Mesenchymal stem cell (in vitro differentiated cells and primary cell): ENCODE results near the gene LARGE1.

ENCODE experiments used
- DNase-seq: peaks from one replicate; pipeline ENCODE4 v3.0.0-alpha.2; 2013
- H2AFZ ChIP-seq: one replicate; pipeline ENCODE4 v1.6.1; 2013; ENCODE audit warnings: low read depth, mild to moderate bottlenecking, control low read depth, inconsistent platforms, low read length, moderate library complexity
- H2AK5ac ChIP-seq: 2 replicates; pipeline ENCODE4 v1.6.1; 2013; ENCODE audit warnings: low read length, moderate library complexity, mild to moderate bottlenecking, inconsistent platforms; ENCODE audit not compliant: severe bottlenecking
- H2BK120ac ChIP-seq: one replicate; pipeline ENCODE4 v1.6.1; 2013; ENCODE audit warnings: low read depth, mild to moderate bottlenecking, inconsistent platforms, low read length, moderate library complexity
- H2BK12ac ChIP-seq, 2 experiments: one replicate each; pipeline ENCODE4 v1.6.1; 2013; ENCODE audit warnings: inconsistent platforms in 2 of 2, low read length in 2 of 2, mild to moderate bottlenecking in 2 of 2, moderate library complexity in 2 of 2, control low read depth in 1 of 2
- H2BK15ac ChIP-seq: one replicate; pipeline ENCODE4 v1.6.1; 2013; ENCODE audit warnings: mild to moderate bottlenecking, low read depth, inconsistent platforms; ENCODE audit not compliant: poor library complexity, severe bottlenecking
- H2BK5ac ChIP-seq: 2 replicates; pipeline ENCODE4 v1.6.1; 2013; ENCODE audit warnings: low read depth, mild to moderate bottlenecking, low read length, control low read depth, inconsistent platforms; ENCODE audit not compliant: poor library complexity, severe bottlenecking
- H3K14ac ChIP-seq, 2 experiments: one replicate each; pipeline ENCODE4 v1.6.1; 2013; ENCODE audit warnings: inconsistent platforms in 2 of 2, low read length in 2 of 2, control low read depth in 1 of 2, mild to moderate bottlenecking in 1 of 2, moderate library complexity in 1 of 2
- H3K18ac ChIP-seq, 2 experiments: one replicate each; pipeline ENCODE4 v1.6.1; 2013; ENCODE audit warnings: inconsistent platforms in 2 of 2, low read length in 2 of 2, control low read depth in 1 of 2, low read depth in 1 of 2, mild to moderate bottlenecking in 1 of 2
- H3K23ac ChIP-seq, 2 experiments: one replicate each; pipeline ENCODE4 v1.6.1; 2013; ENCODE audit warnings: inconsistent platforms in 2 of 2, low read length in 2 of 2, mild to moderate bottlenecking in 2 of 2, moderate library complexity in 2 of 2, control low read depth in 1 of 2
- H3K27ac ChIP-seq: 2 replicates; pipeline ENCODE4 v1.5.1; 2013; ENCODE audit warnings: mild to moderate bottlenecking, moderate library complexity, low read length, control low read depth, inconsistent platforms; ENCODE audit not compliant: poor library complexity, severe bottlenecking
- H3K27me3 ChIP-seq, 2 experiments: 2 replicates each; pipeline versions ENCODE4 v1.6.1 to v1.7.0; 2013; ENCODE audit warnings: low read length in 2 of 2, mild to moderate bottlenecking in 2 of 2, moderate library complexity in 2 of 2, control low read depth in 1 of 2, inconsistent platforms in 1 of 2; ENCODE audit not compliant: control insufficient read depth in 1 of 2, insufficient read depth in 1 of 2
- H3K36me3 ChIP-seq, 2 experiments: 2 replicates each; pipeline versions ENCODE4 v1.6.1 to v1.7.0; 2013; ENCODE audit warnings: low read length in 2 of 2, control low read depth in 1 of 2, inconsistent platforms in 1 of 2, low read depth in 1 of 2, mild to moderate bottlenecking in 1 of 2; ENCODE audit not compliant: insufficient read depth in 2 of 2, control insufficient read depth in 1 of 2
- H3K4ac ChIP-seq, 2 experiments: one replicate each; pipeline ENCODE4 v1.6.1; 2013; ENCODE audit warnings: inconsistent platforms in 2 of 2, low read length in 2 of 2, mild to moderate bottlenecking in 2 of 2, moderate library complexity in 2 of 2, control low read depth in 1 of 2, low read depth in 1 of 2
- H3K4me1 ChIP-seq: 2 replicates; pipeline ENCODE4 v1.6.1; 2013; ENCODE audit warnings: low read depth, low read length, control low read depth; ENCODE audit not compliant: control insufficient read depth, insufficient read depth
- H3K4me2 ChIP-seq: 2 replicates; pipeline ENCODE4 v1.6.1; 2013; ENCODE audit warnings: low read length, mild to moderate bottlenecking, inconsistent platforms; ENCODE audit not compliant: poor library complexity, severe bottlenecking
- H3K4me3 ChIP-seq, 2 experiments: 2 replicates each; pipeline versions ENCODE4 v1.5.1 to v1.7.0; 2013; ENCODE audit warnings: low read length in 2 of 2, mild to moderate bottlenecking in 2 of 2, control low read depth in 1 of 2, low read depth in 1 of 2; ENCODE audit not compliant: insufficient read depth in 1 of 2
- H3K79me1 ChIP-seq: replicated peaks from 2 replicates; pipeline ENCODE4 v1.6.1; 2013; ENCODE audit warnings: mild to moderate bottlenecking, control low read depth, low read length, inconsistent platforms; ENCODE audit not compliant: poor library complexity, severe bottlenecking
- H3K9ac ChIP-seq: 2 replicates; pipeline ENCODE4 v1.7.0; 2013; ENCODE audit warnings: mild to moderate bottlenecking, low read length, moderate library complexity
- H3K9me3 ChIP-seq: 2 replicates; pipeline ENCODE4 v1.7.0; 2013; ENCODE audit warnings: mild to moderate bottlenecking, low read length; ENCODE audit not compliant: control insufficient read depth
- H4K8ac ChIP-seq: one replicate; pipeline ENCODE4 v1.6.1; 2013; ENCODE audit warnings: inconsistent platforms, mild to moderate bottlenecking, low read length, moderate library complexity
- H4K91ac ChIP-seq: one replicate; pipeline ENCODE4 v1.6.1; 2013; ENCODE audit warnings: mild to moderate bottlenecking, low read length, inconsistent platforms
- WGBS: methylation state at CpG from one replicate; pipeline ENCODE4 v1.1.7; 2013; ENCODE audit warnings: mixed read lengths; 5-methylcytosine and 5-hydroxymethylcytosine counted together

LARGE1 gene

DNA sequence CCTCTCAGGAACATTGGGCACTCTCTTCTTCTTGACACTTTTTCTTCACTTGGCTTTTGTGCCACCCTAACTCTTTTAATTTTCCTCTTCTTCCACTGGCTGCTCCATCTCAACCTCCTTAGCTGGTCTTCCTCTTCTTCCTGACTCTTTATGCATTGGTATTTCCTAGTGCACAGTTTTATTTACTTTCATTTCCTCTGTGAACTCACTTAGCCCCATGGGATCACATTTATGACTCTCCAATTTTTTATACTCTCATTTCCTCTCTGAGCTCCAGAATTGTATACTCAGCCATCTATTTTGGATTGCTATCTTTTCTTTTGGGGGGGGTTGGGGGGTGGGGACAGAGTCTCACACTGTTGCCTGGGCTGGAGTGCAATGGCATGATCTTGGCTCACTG, 38.5 kb upstream of the LARGE1 start:
- H3K36me3 ChIP-seq: no peaks in the 10 kb centered on the region
- no peak overlapping the region for H3K9ac ChIP-seq
- H3K27ac ChIP-seq: no peak overlapping the region
- H2AFZ ChIP-seq: no peak overlapping the region
- no peak overlapping the region for H3K18ac ChIP-seq
- H2BK120ac ChIP-seq: no peak overlapping the region
- no peaks in the 10 kb centered on the region for H3K9me3 ChIP-seq
- no peak overlapping the region for H3K14ac ChIP-seq
- DNase-seq: no peak
- H3K27me3 ChIP-seq: no peaks in the 10 kb centered on the region
- no peak overlapping the region for H2BK15ac ChIP-seq
- no peak overlapping the region for H3K4ac ChIP-seq
- H3K4me1 ChIP-seq: no peaks in the 10 kb centered on the region
- H3K23ac ChIP-seq: no peak overlapping the region
- no peak overlapping the region for H2BK12ac ChIP-seq
- no peak overlapping the region for H3K4me3 ChIP-seq
- no peak overlapping the region for H4K91ac ChIP-seq
- no peak overlapping the region for H3K4me2 ChIP-seq
- H4K8ac ChIP-seq: no peak overlapping the region
- no peak overlapping the region for H2BK5ac ChIP-seq
- no peaks in the 10 kb centered on the region for H3K79me1 ChIP-seq
- H2AK5ac ChIP-seq: no peak overlapping the region

GRCh38 chr22:33957086-33957485, 36.8 kb upstream of the LARGE1 start:
- H3K9me3 ChIP-seq: no peaks in the 10 kb centered on the region

DNA sequence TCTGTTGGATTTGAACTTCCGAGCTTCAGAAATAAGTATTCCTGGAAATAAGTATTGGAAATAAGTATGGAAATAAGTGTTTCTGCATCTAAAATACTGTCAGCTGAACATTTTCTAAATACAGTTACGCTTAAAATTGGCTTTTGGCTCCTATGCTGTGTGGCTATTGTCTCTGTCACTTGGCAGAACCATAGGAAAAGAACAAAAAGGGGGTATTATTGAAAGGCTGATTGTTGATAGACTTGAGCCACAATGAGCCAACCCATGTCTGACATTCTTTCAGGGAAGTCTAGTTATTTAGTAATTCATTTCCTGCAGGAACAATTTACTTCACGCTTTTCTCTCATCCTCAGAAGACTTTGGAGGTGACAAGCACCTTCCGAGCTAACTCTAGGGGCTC, 32.5 kb upstream of the LARGE1 start:
- Histone ChIP-seq H3K14ac (no peak overlapping the region), H3K18ac (no peak overlapping the region), H2AFZ (no peak overlapping the region), H4K91ac (no peak overlapping the region), H3K27me3 (no peaks in the 10 kb centered on the region), H3K36me3 (no peaks in the 10 kb centered on the region), H3K4me2 (no peak overlapping the region), H2BK120ac (no peak overlapping the region), H3K4me1 (no peaks in the 10 kb centered on the region), H3K4ac (no peak overlapping the region), H2BK15ac (no peak overlapping the region), H2BK12ac (no peak overlapping the region), H3K9ac (no peak overlapping the region), H2BK5ac (no peak overlapping the region), H4K8ac (no peak overlapping the region), H2AK5ac (no peak overlapping the region), H3K9me3 (no peaks in the 10 kb centered on the region), H3K23ac (no peak overlapping the region), H3K4me3 (no peak overlapping the region), H3K27ac (no peak overlapping the region), H3K79me1 (no peaks in the 10 kb centered on the region)
- WGBS: 100% methylated on average over 3 of the region's 4 CpGs
- no peak for DNase-seq

More at GRCh38 chr22:33957086-33957485, 36.8 kb upstream of the LARGE1 start:
- DNase-seq: no peak
- Histone ChIP-seq H3K4me3 (no peak overlapping the region), H2AFZ (no peak overlapping the region), H3K27ac (no peak overlapping the region), H3K36me3 (no peaks in the 10 kb centered on the region), H3K18ac (no peak overlapping the region), H3K27me3 (no peaks in the 10 kb centered on the region), H2BK15ac (no peak overlapping the region), H3K23ac (no peak overlapping the region), H3K14ac (no peak overlapping the region), H3K4me1 (no peaks in the 10 kb centered on the region), H2BK12ac (no peak overlapping the region), H3K4ac (no peak overlapping the region), H2BK5ac (no peak overlapping the region), H3K79me1 (no peaks in the 10 kb centered on the region), H3K4me2 (no peak overlapping the region), H4K8ac (no peak overlapping the region), H3K9ac (no peak overlapping the region), H4K91ac (no peak overlapping the region), H2BK120ac (no peak overlapping the region), H2AK5ac (no peak overlapping the region)
- WGBS: 55% methylated on average over 4 of the region's 4 CpGs

- no peaks in the 10 kb centered on the region for H3K79me1 ChIP-seq
- no peak overlapping the region for H2AK5ac ChIP-seq
- H3K4ac ChIP-seq: no peak overlapping the region
- no peak overlapping the region for H2AFZ ChIP-seq
- no peak overlapping the region for H2BK120ac ChIP-seq
- H3K14ac ChIP-seq: no peak overlapping the region
- H3K27ac ChIP-seq: no peak overlapping the region
- H2BK12ac ChIP-seq: no peak overlapping the region
- no peak overlapping the region for H3K4me2 ChIP-seq
- no peak overlapping the region for H2BK15ac ChIP-seq
- H3K36me3 ChIP-seq: no peaks in the 10 kb centered on the region
- DNase-seq: no peak
- WGBS: 67% methylated on average over 5 of the region's 5 CpGs
- H3K23ac ChIP-seq: no peak overlapping the region
- no peak overlapping the region for H3K18ac ChIP-seq
- peaks cover 15% of the 10 kb centered on the region for H3K9me3 ChIP-seq
- H3K9ac ChIP-seq: no peak overlapping the region
- H3K4me3 ChIP-seq: no peak overlapping the region
- H4K8ac ChIP-seq: no peak overlapping the region
- no peaks in the 10 kb centered on the region for H3K27me3 ChIP-seq
- H3K4me1 ChIP-seq: no peaks in the 10 kb centered on the region
- H4K91ac ChIP-seq: no peak overlapping the region
- no peak overlapping the region for H2BK5ac ChIP-seq
These were observed 20.5 kb upstream of the LARGE1 start for GRCh38 chr22:33940741-33941140.
